SK-N-SH (cell line): ENCODE measurements around the gene MAOB. TPM values are rescaled to one million over a fixed set of nuclear protein-coding genes. Genes with fewer than 3 reads are reported as not detected.

ENCODE experiments used
- CTCF ChIA-PET: fragments of 300-600, 350-600 bp; formaldehyde crosslinking; extraction: SDS; loops from one replicate; lab custom pipeline; 2021; lab: Yijun Ruan, JAX
- POLR2A ChIA-PET: fragments of 350-600 bp; sonication (Branson Sonifier 250); formaldehyde crosslinking; extraction: SDS; loops from one replicate; lab custom pipeline; 2020; ENCODE audit warnings: antibody characterized with exemption, inconsistent platforms; lab: Yijun Ruan, JAX
- DNase-seq: peaks from one replicate; pipeline ENCODE4 v3.0.0; 2012
- H2AFZ ChIP-seq: fragments of 200-600 bp; sonication (generic); 2 replicates; pipeline ENCODE4 v1.8.1; 2016; ENCODE audit warnings: antibody characterized with exemption, mild to moderate bottlenecking, low read depth
- H3F3A ChIP-seq: fragments of 200-600 bp; sonication (generic); replicated peaks from 2 replicates; pipeline ENCODE3; 2016; ENCODE audit warnings: antibody characterized with exemption, mild to moderate bottlenecking; ENCODE audit not compliant: insufficient read depth
- H3K27ac ChIP-seq, 2 experiments: fragments of 200-500 bp in 1 of 2; fragments of 200-600 bp in 1 of 2; sonication (Bioruptor generic) in 1 of 2; sonication (generic), shearing (Covaris generic) in 1 of 2; 2 replicates each; pipeline versions ENCODE4 v1.5.1 to v1.6.1; 2014 to 2016; ENCODE audit warnings: low read depth in 2 of 2, inconsistent platforms in 1 of 2, low read length in 1 of 2, mild to moderate bottlenecking in 1 of 2, mixed read lengths in 1 of 2
- H3K27me3 ChIP-seq: fragments of 200-600 bp; sonication (generic), shearing (Covaris generic); 2 replicates; pipeline ENCODE4 v1.6.1; 2016; ENCODE audit warnings: mixed run types; ENCODE audit not compliant: insufficient read depth
- H3K36me3 ChIP-seq, 2 experiments: fragments of 200-500 bp in 1 of 2; fragments of 200-600 bp in 1 of 2; sonication (Bioruptor generic) in 1 of 2; sonication (generic) in 1 of 2; replicated peaks in 1 of 2; 2 replicates each; pipeline versions ENCODE3 to v1.5.1; 2014 to 2016; ENCODE audit warnings: low read length in 1 of 2, mild to moderate bottlenecking in 1 of 2; ENCODE audit not compliant: insufficient read depth in 2 of 2, control insufficient read depth in 1 of 2
- H3K4me1 ChIP-seq, 2 experiments: fragments of 200-500 bp in 1 of 2; fragments of 200-600 bp in 1 of 2; sonication (Bioruptor generic) in 1 of 2; sonication (generic), shearing (Covaris generic) in 1 of 2; 2 replicates each; pipeline versions ENCODE4 v1.5.1 to v1.6.1; 2014 to 2016; ENCODE audit warnings: low read depth in 1 of 2, low read length in 1 of 2, mixed run types in 1 of 2; ENCODE audit not compliant: insufficient read depth in 2 of 2, control insufficient read depth in 1 of 2
- H3K4me2 ChIP-seq: fragments of 200-600 bp; sonication (generic), shearing (Covaris generic); 2 replicates; pipeline ENCODE4 v1.6.1; 2017; ENCODE audit warnings: mixed run types
- H3K4me3 ChIP-seq, 2 experiments: fragments of 200-500 bp in 1 of 2; fragments of 200-600 bp in 1 of 2; sonication (Bioruptor generic) in 1 of 2; sonication (generic), shearing (Covaris generic) in 1 of 2; 2 replicates each; pipeline versions ENCODE4 v1.5.1 to v1.8.1; 2014 to 2016; ENCODE audit warnings: low read depth in 2 of 2, inconsistent platforms in 1 of 2, low read length in 1 of 2, mild to moderate bottlenecking in 1 of 2, mixed read lengths in 1 of 2, moderate library complexity in 1 of 2
- H3K79me2 ChIP-seq: fragments of 200-600 bp; sonication (generic); 2 replicates; pipeline ENCODE4 v1.8.1; 2017; ENCODE audit warnings: mild to moderate bottlenecking; ENCODE audit not compliant: insufficient read depth
- H3K9ac ChIP-seq: fragments of 200-600 bp; sonication (generic); 2 replicates; pipeline ENCODE4 v1.6.1; 2017; ENCODE audit warnings: mixed run types
- H3K9me2 ChIP-seq: fragments of 200-600 bp; sonication (generic); 2 replicates; pipeline ENCODE4 v1.6.1; 2017; ENCODE audit warnings: mixed run types
- H3K9me3 ChIP-seq: fragments of 200-600 bp; sonication (generic); 2 replicates; pipeline ENCODE4 v1.6.1; 2017; ENCODE audit warnings: mixed run types, mild to moderate bottlenecking, moderate library complexity
- H4K20me1 ChIP-seq: fragments of 200-600 bp; sonication (generic); 2 replicates; pipeline ENCODE4 v1.6.1; 2017; ENCODE audit warnings: mild to moderate bottlenecking, mixed run types; ENCODE audit not compliant: insufficient read depth
- CHD2 ChIP-seq: fragments of 150-350 bp; IDR thresholded peaks from 2 replicates; pipeline ENCODE4 v1.6.1; 2018; ENCODE audit warnings: low read length; ENCODE audit not compliant: partially characterized antibody
- EP300 ChIP-seq, 2 experiments: IDR thresholded peaks; 2 replicates each; pipeline versions ENCODE4 v1.4.0 to v1.6.1; 2012; ENCODE audit warnings: borderline replicate concordance in 1 of 2, low read depth in 1 of 2, low read length in 1 of 2
- EZH2phosphoT487 ChIP-seq: fragments of 200-600 bp; sonication (generic); IDR thresholded peaks from 2 replicates; pipeline ENCODE4 v1.6.1; 2017; ENCODE audit warnings: low read depth, mixed run types, mild to moderate bottlenecking, antibody characterized with exemption, moderate library complexity, borderline replicate concordance
- FOXJ3 ChIP-seq: sonication (generic); formaldehyde crosslinking; IDR thresholded peaks from 2 replicates; pipeline ENCODE4 v1.5.1; 2020; ENCODE audit warnings: mild to moderate bottlenecking, missing genetic modification reagents
- IRF3 ChIP-seq: fragments of 150-350 bp; IDR thresholded peaks from 2 replicates; pipeline ENCODE4 v1.6.1; 2016; ENCODE audit warnings: mild to moderate bottlenecking, low read depth, low read length
- JUND ChIP-seq: IDR thresholded peaks from 2 replicates; pipeline ENCODE4 v1.4.0; 2012
- MEF2A ChIP-seq: IDR thresholded peaks from 2 replicates; pipeline ENCODE4 v1.4.0; 2012; ENCODE audit warnings: low read depth, borderline replicate concordance
- MXI1 ChIP-seq: IDR thresholded peaks from 2 replicates; pipeline ENCODE4 v1.6.1; 2012; ENCODE audit warnings: mild to moderate bottlenecking, low read depth, low read length, improper control_type of control experiment
- PBX3 ChIP-seq: IDR thresholded peaks from 2 replicates; pipeline ENCODE4; 2012
- RCOR1 ChIP-seq: fragments of 150-350 bp; IDR thresholded peaks from 2 replicates; pipeline ENCODE4 v1.6.1; 2017; ENCODE audit warnings: antibody characterized with exemption, low read length
- REST ChIP-seq: IDR thresholded peaks from 2 replicates; pipeline ENCODE4 v1.6.1; 2012; ENCODE audit warnings: mild to moderate bottlenecking, low read depth, low read length, moderate library complexity
- RXRA ChIP-seq: IDR thresholded peaks from 2 replicates; pipeline ENCODE4 v1.4.0; 2012; ENCODE audit warnings: low read depth, mild to moderate bottlenecking, borderline replicate concordance
- TEAD4 ChIP-seq: IDR thresholded peaks from 2 replicates; pipeline ENCODE4 v1.4.0; 2012; ENCODE audit warnings: mild to moderate bottlenecking, borderline replicate concordance; ENCODE audit not compliant: insufficient read depth
- USF1 ChIP-seq: IDR thresholded peaks from 2 replicates; pipeline ENCODE4 v1.4.0; 2012; ENCODE audit warnings: low read depth, borderline replicate concordance
- USF2 ChIP-seq: fragments of 150-350 bp; IDR thresholded peaks from 2 replicates; pipeline ENCODE4 v1.6.1; 2017; ENCODE audit warnings: antibody characterized with exemption, low read length, low read depth, borderline replicate concordance
- WGBS: methylation state at CpG from one replicate; pipeline ENCODE4 v1.1.6; 2017; ENCODE audit warnings: low lambda C conversion rate; 5-methylcytosine and 5-hydroxymethylcytosine counted together
- polyA plus RNA-seq, 3 experiments: library from polyadenylated mRNA; depleted of rRNA; stranded (reverse); fragments of >200 nt; gene quantifications; 2 replicates each; pipeline ENCODE4 v1.2.3, GENCODE V29; 2012

The MAOB gene
- polyA plus RNA-seq, 1 of the 3 experiments (the other 2 are of a cell fraction): 0.92 TPM

GRCh38 chrX:43735957-43736356 lies 146.3 kb downstream of the MAOB start:
- Histone ChIP-seq H3K36me3 (no peaks in the 10 kb centered on the region), H3K9ac (no peak overlapping the region), H4K20me1 (no peaks in the 10 kb centered on the region), H3K4me1 (no peaks in the 10 kb centered on the region), H3K4me3 (no peak overlapping the region), H3K9me3 (no peaks in the 10 kb centered on the region), H3K9me2 (no peaks in the 10 kb centered on the region), H3K4me2 (no peak overlapping the region), H3F3A (no peaks in the 10 kb centered on the region), H2AFZ (no peak overlapping the region), H3K79me2 (no peaks in the 10 kb centered on the region), H3K27me3 (no peaks in the 10 kb centered on the region; the same call in 1 of the 2 replicates), H3K27ac (no peak overlapping the region)
- POLR2A ChIA-PET: no interaction called here
- no peak for DNase-seq
- CTCF ChIA-PET: interaction anchor here (3.4 kb wide), 1 partner anchor 15 kb away, joined by 16 read pairs; no protein-coding TSS in a partner anchor
- 23% methylated on average over 3 of the region's 3 CpGs for WGBS
- no peak for TF ChIP-seq IRF3
- TF ChIP-seq MXI1: no peak
- no peak for TF ChIP-seq FOXJ3 (CRISPR knock-in tag)
- no peak for TF ChIP-seq RXRA
- TF ChIP-seq USF2: no peak
- TF ChIP-seq PBX3: no peak
- TF ChIP-seq REST: no peak
- TF ChIP-seq USF1: no peak
- no peak for TF ChIP-seq JUND
- TF ChIP-seq MEF2A: no peak
- TF ChIP-seq EZH2phosphoT487: no peak
- TF ChIP-seq EP300 (IDR thresholded peaks at IDR 0.05; ENCODE audit: borderline replicate concordance in 1 of 2, low read depth in 1 of 2, low read length in 1 of 2): no peak
- no peak for TF ChIP-seq TEAD4
- no peak for TF ChIP-seq RCOR1
- TF ChIP-seq CHD2: no peak
